ENCODE data around the gene SPSB3. TPM values are rescaled to one million over a fixed set of nuclear protein-coding genes. Genes with fewer than 3 reads are reported as not detected.

Gene SPSB3
- total and polyA plus RNA-seq, 2 experiments from 2014 or later = 27.1 to 34.7 TPM

GRCh38 chr16:1760911-1761310 lies 21.5 kb downstream of the SPSB3 start:
- Histone ChIP-seq H3F3A (replicated peaks; ENCODE audit: low read depth) (0 out of 2 replicates have a peak, but pooled peaks cover 3% of the 10 kb centered on the region), H3K36me3 (ENCODE audit: insufficient read depth) (no peaks in the 10 kb centered on the region), H3K4me3 (no peak overlapping the region), H3K27me3 (ENCODE audit: insufficient read depth) (no peaks in the 10 kb centered on the region), H3K9me2 (ENCODE audit: insufficient read depth) (no peaks in the 10 kb centered on the region), H3K79me2 (replicated peaks; ENCODE audit: insufficient read depth) (no peaks in the 10 kb centered on the region), H4K20me1 (replicated peaks; ENCODE audit: insufficient read depth) (no peaks in the 10 kb centered on the region), H3K4me2 (no peak overlapping the region), H3K27ac (ENCODE audit: low read depth) (no peak overlapping the region), H2AFZ (no peak overlapping the region), H3K4me1 (ENCODE audit: insufficient read depth) (no peaks in the 10 kb centered on the region; the same call in 1 of the 2 replicates)
- ATAC-seq (no peak), DNase-seq (ENCODE audit: low spot score) (no peak)
- H3K4me1 Mint-ChIP-seq = no peaks in the 10 kb centered on the region
- peaks cover 8% of the 10 kb centered on the region for H3K36me3 Mint-ChIP-seq (ENCODE audit: low read depth)
- TF ChIP-seq ZNF462 (CRISPR knock-in tag; IDR thresholded peaks at IDR 0.05) (no peak), CTCF (conservative IDR thresholded peaks at IDR 0.05; ENCODE audit: low read depth in 2 of 2) (no peak), NANOG (IDR thresholded peaks at IDR 0.05; ENCODE audit: borderline replicate concordance) (no peak), CREB1 (CRISPR knock-in tag; IDR thresholded peaks at IDR 0.05; ENCODE audit: low read depth) (no peak), JUNB (IDR thresholded peaks at IDR 0.05; ENCODE audit: unreplicated experiment) (no peak), REST (IDR thresholded peaks at IDR 0.05; ENCODE audit: unreplicated experiment) (no peak), EZH2phosphoT487 (IDR thresholded peaks at IDR 0.05; ENCODE audit: unreplicated experiment) (no peak), ZNF331 (CRISPR knock-in tag; IDR thresholded peaks at IDR 0.05; ENCODE audit: low read depth) (no peak), STAT1 (IDR thresholded peaks at IDR 0.05; ENCODE audit: unreplicated experiment) (no peak), POLR2AphosphoS5 (IDR thresholded peaks at IDR 0.05; ENCODE audit: low read depth) (no peak), ETS1 (IDR thresholded peaks at IDR 0.05) (no peak), EZH2 (IDR thresholded peaks at IDR 0.05; ENCODE audit: low read depth, unreplicated experiment) (no peak), ZNF114 (CRISPR knock-in tag; IDR thresholded peaks at IDR 0.05) (no peak)
- no peaks in the 10 kb centered on the region; the same call in 2 of the 3 replicates for H3K9me3 Mint-ChIP-seq
- H3K27me3 Mint-ChIP-seq (ENCODE audit: insufficient read depth, low read depth, poor library complexity) = peaks cover 10% of the 10 kb centered on the region
- H3K27ac Mint-ChIP-seq = no peak overlapping the region
- H3K4me3 Mint-ChIP-seq = no peak overlapping the region; the same call in 2 of the 3 replicates

Data from GM23338 (cell line).